GM19351 (cell line): Measurements from ENCODE around the gene PTCD3.
A peak's percentile ranks its signal among the peaks of the same experiment; 100 is the strongest.

Experiments
- ATAC-seq: cut with Tn5 transposase; IDR thresholded peaks from one replicate; pipeline ENCODE4 v1.9.1; 2021; ENCODE audit warnings: mild to moderate bottlenecking, moderate library complexity; ENCODE audit not compliant: unreplicated experiment

Gene PTCD3

GRCh38 chr2:86105969-86106945, at the start of gene PTCD3:
PTCD3 (plus strand) TSS chr2:86106235; CDS start chr2:86106248, 13 bp downstream.
- ATAC-seq: peak; percentile 80

GRCh38 chr2:86056590-86057331, 49.3 kb upstream of the PTCD3 start:
- ATAC-seq: no peak

- ATAC-seq: no peak
Measured at GRCh38 chr2:86062043-86062442, 44.0 kb upstream of the PTCD3 start.

GRCh38 chr2:86064006-86064405, 42.0 kb upstream of the PTCD3 start:
- no peak for ATAC-seq

- no peak for ATAC-seq
Measured at GRCh38 chr2:86065512-86065911, 40.5 kb upstream of the PTCD3 start.

GRCh38 chr2:86066007-86066578, 39.9 kb upstream of the PTCD3 start:
- ATAC-seq: no peak

GRCh38 chr2:86066915-86067314, 39.1 kb upstream of the PTCD3 start:
- ATAC-seq: no peak

GRCh38 chr2:86068136-86068588, 37.9 kb upstream of the PTCD3 start:
- ATAC-seq: peak; percentile 57

GRCh38 chr2:86068648-86069047, 37.4 kb upstream of the PTCD3 start:
- ATAC-seq: no peak

- ATAC-seq: no peak
Measured at GRCh38 chr2:86069091-86069685, 36.8 kb upstream of the PTCD3 start.

GRCh38 chr2:86069783-86070339, 36.2 kb upstream of the PTCD3 start:
- no peak for ATAC-seq

- no peak for ATAC-seq
Measured at GRCh38 chr2:86070868-86071267, 35.2 kb upstream of the PTCD3 start.

GRCh38 chr2:86072271-86072858, 33.7 kb upstream of the PTCD3 start:
- ATAC-seq: no peak

- no peak for ATAC-seq
Measured at GRCh38 chr2:86073225-86073624, 32.8 kb upstream of the PTCD3 start.

GRCh38 chr2:86074256-86074655, 31.8 kb upstream of the PTCD3 start:
- ATAC-seq: no peak

GRCh38 chr2:86074811-86075210, 31.2 kb upstream of the PTCD3 start:
- ATAC-seq: no peak

- no peak for ATAC-seq
Measured at GRCh38 chr2:86075886-86076285, 30.1 kb upstream of the PTCD3 start.

- no peak for ATAC-seq
Measured at GRCh38 chr2:86078774-86079545, 27.1 kb upstream of the PTCD3 start.
